Adipocyte (in vitro differentiated cells): Measurements from ENCODE around the gene BCL2L1.

Experiments used
- DNase-seq: peaks from one replicate; pipeline ENCODE4 v3.0.0-alpha.2; 2015; ENCODE audit warnings: low read depth
- H3K27me3 ChIP-seq: replicated peaks from 2 replicates; pipeline ENCODE4 v1.7.0; 2013; ENCODE audit warnings: mild to moderate bottlenecking, low read length, moderate library complexity; ENCODE audit not compliant: control insufficient read depth, insufficient read depth
- H3K36me3 ChIP-seq: 2 replicates; pipeline ENCODE4 v1.7.0; 2013; ENCODE audit warnings: low read length, mild to moderate bottlenecking, moderate library complexity; ENCODE audit not compliant: control insufficient read depth, insufficient read depth, severe bottlenecking
- H3K4me1 ChIP-seq: 2 replicates; pipeline ENCODE4 v1.7.0; 2013; ENCODE audit warnings: mild to moderate bottlenecking, low read length, moderate library complexity; ENCODE audit not compliant: control insufficient read depth, insufficient read depth
- H3K4me3 ChIP-seq: 2 replicates; pipeline ENCODE4 v1.7.0; 2013; ENCODE audit warnings: mild to moderate bottlenecking, low read length, moderate library complexity
- H3K9ac ChIP-seq: 2 replicates; pipeline ENCODE4 v1.7.0; 2013; ENCODE audit warnings: mild to moderate bottlenecking, low read length, moderate library complexity
- H3K9me3 ChIP-seq: 2 replicates; pipeline ENCODE4 v1.7.0; 2013; ENCODE audit warnings: mild to moderate bottlenecking, low read length, moderate library complexity; ENCODE audit not compliant: control insufficient read depth

The BCL2L1 gene

GRCh38 chr20:31684153-31685015, 38.3 kb downstream of the BCL2L1 start:
- Histone ChIP-seq H3K27me3 (no peaks in the 10 kb centered on the region), H3K4me1 (peaks cover 16% of the 10 kb centered on the region), H3K36me3 (peaks cover 61% of the 10 kb centered on the region), H3K9me3 (no peaks in the 10 kb centered on the region), H3K4me3 (no peak overlapping the region), H3K9ac (no peak overlapping the region)
- no peak for DNase-seq

DNA sequence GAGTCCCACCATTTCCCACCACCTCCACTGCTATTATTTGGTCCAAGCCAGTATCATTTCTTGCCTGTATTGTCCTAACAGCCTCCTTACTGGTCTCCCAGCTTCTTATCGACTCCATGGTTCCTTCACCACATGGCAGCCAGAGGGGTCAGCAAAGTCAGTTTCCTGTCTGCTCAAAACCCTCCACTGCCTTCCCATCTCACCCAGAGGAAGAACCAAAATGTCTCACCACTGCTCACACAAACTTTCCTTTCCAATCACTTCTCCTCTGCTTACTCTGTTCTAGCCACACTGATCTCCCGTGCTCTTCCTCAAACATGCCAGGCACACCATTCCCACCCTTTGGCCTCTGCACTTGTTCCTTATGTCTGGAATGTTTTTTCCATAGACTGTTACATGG, 39.7 kb downstream of the BCL2L1 start:
- no peak overlapping the region for H3K9ac ChIP-seq
- peaks cover 66% of the 10 kb centered on the region for H3K36me3 ChIP-seq
- H3K9me3 ChIP-seq: no peaks in the 10 kb centered on the region
- H3K4me1 ChIP-seq: peaks cover 29% of the 10 kb centered on the region
- no peaks in the 10 kb centered on the region for H3K27me3 ChIP-seq
- H3K4me3 ChIP-seq: no peak overlapping the region
- no peak for DNase-seq

DNA sequence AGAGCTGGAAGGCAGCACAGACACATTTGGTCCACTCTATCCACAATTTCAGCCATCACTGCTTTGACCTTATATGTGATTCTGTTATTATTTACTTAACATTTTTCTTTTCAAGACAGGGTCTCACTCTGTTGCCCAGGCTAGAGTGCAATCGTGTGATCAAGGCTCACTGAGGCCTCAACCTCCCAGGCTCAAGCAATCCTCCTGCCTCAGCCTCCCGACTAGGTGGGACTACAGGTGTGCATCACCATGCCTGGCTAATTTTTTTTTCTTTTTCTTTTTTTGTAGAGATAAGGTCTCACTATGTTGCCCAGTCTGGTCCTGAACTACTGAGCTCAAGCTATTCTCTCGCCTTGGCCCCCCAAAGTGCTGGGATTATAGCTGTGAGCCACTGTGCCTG, 40.3 kb downstream of the BCL2L1 start:
- H3K4me1 ChIP-seq: peaks cover 35% of the 10 kb centered on the region

GRCh38 chr20:31681769-31682168, 40.9 kb downstream of the BCL2L1 start:
- H3K4me3 ChIP-seq: no peak overlapping the region
- H3K4me1 ChIP-seq: peaks cover 37% of the 10 kb centered on the region
- H3K9me3 ChIP-seq: no peaks in the 10 kb centered on the region
- peaks cover 62% of the 10 kb centered on the region for H3K36me3 ChIP-seq
- H3K27me3 ChIP-seq: no peaks in the 10 kb centered on the region
- no peak overlapping the region for H3K9ac ChIP-seq
- no peak for DNase-seq

More for the DNA sequence above, 40.3 kb downstream of the BCL2L1 start:
- Histone ChIP-seq H3K27me3 (no peaks in the 10 kb centered on the region), H3K9ac (no peak overlapping the region), H3K36me3 (peaks cover 66% of the 10 kb centered on the region), H3K4me3 (no peak overlapping the region), H3K9me3 (no peaks in the 10 kb centered on the region)
- DNase-seq: no peak

GRCh38 chr20:31681128-31681727, 41.4 kb downstream of the BCL2L1 start:
- DNase-seq: no peak
- Histone ChIP-seq H3K27me3 (no peaks in the 10 kb centered on the region), H3K9ac (no peak overlapping the region), H3K4me3 (no peak overlapping the region), H3K4me1 (peaks cover 42% of the 10 kb centered on the region), H3K9me3 (no peaks in the 10 kb centered on the region), H3K36me3 (peaks cover 61% of the 10 kb centered on the region)

DNA sequence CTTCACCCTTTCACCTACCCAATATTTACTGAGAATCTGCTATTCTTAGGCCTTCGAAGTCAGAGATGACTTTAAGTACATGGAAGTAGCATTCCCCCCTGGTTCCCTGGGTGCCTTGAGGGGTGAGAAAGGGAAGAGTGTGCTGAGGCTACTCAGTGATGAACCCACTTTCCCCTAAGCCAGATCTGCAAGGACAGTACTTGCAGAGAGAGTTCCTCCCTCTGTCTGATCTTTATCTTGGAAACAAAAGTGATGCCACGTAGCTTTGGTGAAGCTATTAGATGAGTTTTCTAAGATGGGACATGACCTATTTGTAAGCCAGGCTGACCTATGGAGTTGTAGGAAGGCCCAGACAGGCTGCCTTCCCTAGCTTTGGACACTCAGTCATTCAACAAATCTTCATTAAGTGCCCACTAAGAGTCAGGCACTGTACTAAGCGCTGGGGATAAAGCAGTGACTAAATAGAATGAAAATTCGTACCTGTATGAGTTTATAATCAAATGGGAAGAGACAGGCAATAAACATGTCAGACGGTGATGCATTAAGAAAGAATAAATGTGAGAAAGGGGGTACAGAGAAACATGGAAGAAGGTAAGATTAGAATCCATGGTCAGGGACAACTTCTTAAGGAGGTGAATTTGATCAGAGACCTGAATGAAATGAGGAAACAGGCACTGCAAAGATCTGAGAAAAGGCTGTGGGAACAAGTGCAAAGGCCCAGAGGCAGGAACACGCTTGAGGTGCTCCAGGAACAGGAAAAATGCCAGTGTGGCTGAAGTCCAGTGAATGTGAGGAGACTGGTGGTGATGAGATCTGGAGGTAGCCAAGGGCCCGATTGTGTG, 42.2 kb downstream of the BCL2L1 start:
- Histone ChIP-seq H3K36me3 (peaks cover 57% of the 10 kb centered on the region), H3K27me3 (no peaks in the 10 kb centered on the region), H3K4me1 (peaks cover 50% of the 10 kb centered on the region), H3K9me3 (no peaks in the 10 kb centered on the region), H3K4me3 (no peak overlapping the region), H3K9ac (no peak overlapping the region)
- no peak for DNase-seq

DNA sequence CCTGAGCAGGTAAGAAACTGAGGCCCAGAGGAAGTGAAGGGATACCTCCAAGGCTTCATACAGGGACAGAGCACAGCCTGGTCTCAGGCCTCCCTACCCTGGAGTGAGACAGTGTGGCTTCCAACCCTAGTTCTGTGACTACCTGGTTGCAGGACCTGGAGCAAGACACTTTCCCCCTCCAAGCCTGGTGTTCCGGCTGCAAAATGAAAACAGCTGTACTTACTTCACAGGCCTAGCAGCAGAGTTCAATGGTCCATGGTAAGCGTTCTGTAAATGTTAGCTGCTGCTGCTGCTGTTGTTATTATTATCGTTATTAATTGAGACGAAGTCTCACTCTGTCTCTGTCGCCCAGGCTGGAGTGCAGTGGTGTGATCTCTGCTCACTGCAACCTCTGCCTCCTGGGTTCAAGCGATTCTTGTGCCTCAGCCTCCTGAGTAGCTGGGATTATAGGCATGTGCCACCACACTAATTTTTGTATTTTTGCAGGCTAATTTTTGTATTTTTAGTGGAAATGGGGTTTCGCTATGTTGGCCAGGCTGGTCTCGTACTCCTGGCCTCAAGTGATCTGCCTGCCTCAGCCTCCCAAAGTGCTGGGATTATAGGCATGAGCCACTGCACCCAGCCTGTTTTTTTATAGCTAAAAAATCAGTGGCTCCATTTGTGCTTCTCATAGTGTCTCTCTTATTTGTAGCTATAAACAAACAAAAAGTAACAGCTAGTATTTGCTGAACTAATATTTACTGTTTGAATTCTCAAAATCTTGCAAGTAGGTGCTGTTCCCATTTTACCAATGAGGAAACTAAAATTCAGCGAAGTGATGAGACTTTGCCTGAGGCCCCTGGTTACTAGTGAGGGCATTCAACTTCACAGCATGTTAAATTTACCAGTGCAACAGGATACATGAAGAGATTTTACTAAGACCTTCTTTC, 43.0 kb downstream of the BCL2L1 start:
- peak overlapping the region; percentile 24 for H3K9ac ChIP-seq
- no peak overlapping the region for H3K4me3 ChIP-seq
- H3K9me3 ChIP-seq: no peaks in the 10 kb centered on the region
- H3K36me3 ChIP-seq: peaks cover 54% of the 10 kb centered on the region
- DNase-seq: no peak
- H3K27me3 ChIP-seq: no peaks in the 10 kb centered on the region
- H3K4me1 ChIP-seq: peaks cover 57% of the 10 kb centered on the region

GRCh38 chr20:31678389-31679356, 44.0 kb downstream of the BCL2L1 start:
- H3K4me3 ChIP-seq: no peak overlapping the region
- peaks cover 50% of the 10 kb centered on the region for H3K36me3 ChIP-seq
- no peaks in the 10 kb centered on the region for H3K27me3 ChIP-seq
- peak; percentile 36 for DNase-seq
- H3K4me1 ChIP-seq: peaks cover 56% of the 10 kb centered on the region
- peak overlapping the region; percentile 24 for H3K9ac ChIP-seq
- H3K9me3 ChIP-seq: no peaks in the 10 kb centered on the region

DNA sequence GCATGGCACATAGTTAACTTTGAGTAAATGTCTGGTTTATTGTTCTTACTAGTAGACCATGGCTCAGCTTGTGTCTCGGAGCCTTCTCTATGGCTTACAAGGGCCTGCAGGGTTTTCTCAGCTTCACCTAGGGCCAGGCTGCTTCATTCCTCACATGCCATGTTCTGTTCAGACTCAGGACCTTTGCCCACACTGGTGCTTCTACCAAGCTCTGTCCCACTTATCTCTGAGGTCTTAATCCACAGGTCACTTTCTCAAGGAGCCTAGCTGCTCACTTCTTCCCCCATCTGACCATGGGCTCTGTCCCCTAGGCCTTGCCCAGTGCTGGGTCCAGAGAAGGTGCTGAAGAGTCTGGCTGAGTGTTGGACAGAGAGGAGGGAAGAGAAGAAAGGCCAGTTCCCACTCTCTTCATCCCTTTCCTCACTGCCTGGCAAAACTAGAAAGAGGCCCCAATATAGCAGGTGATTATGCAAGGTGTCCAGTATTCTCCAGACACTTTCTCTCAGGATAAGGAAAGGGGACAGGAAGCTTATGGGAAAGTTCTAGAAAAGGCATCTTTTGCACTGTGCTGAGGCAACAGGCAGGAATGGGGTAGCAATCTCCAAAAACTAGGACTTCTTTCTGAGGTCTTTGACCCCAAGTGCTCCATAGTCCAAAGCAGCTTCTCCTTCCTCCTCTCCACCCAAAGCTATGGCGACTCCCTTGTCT, 45.0 kb downstream of the BCL2L1 start:
- Histone ChIP-seq H3K4me1 (peaks cover 56% of the 10 kb centered on the region), H3K9me3 (no peaks in the 10 kb centered on the region), H3K9ac (no peak overlapping the region), H3K4me3 (no peak overlapping the region), H3K36me3 (peaks cover 45% of the 10 kb centered on the region), H3K27me3 (no peaks in the 10 kb centered on the region)
- no peak for DNase-seq
